ENCODE data around the gene RNF215.
A peak's percentile ranks its signal among the peaks of the same experiment; 100 is the strongest.

RNF215 gene

DNA sequence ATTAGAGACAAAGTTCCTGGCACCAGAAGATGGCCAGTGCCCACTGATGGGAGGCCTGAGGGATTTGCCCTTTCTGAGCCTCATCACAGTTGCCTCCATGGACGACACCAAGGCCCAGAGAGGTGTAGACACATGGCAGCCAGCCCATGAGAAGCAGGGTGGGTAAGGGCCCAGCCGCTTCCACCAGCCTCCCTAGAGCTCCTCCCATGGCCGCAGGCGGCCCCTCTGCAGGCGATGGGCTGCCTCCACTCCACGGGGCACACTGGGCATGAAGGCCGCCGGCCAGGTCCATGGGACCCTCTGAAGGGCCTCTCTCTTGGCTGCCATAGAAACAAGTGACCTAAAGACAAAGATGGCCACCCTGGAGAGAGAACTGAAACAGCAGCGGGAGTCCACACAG lies 15.9 kb downstream of the RNF215 start:
- TF ChIP-seq SPI1 (IDR thresholded peaks at IDR 0.05; ENCODE audit: low read depth, low read length) = no peak
- TF ChIP-seq TAF1 (IDR thresholded peaks at IDR 0.05; ENCODE audit: low read depth, low read length) = no peak
- no peak for TF ChIP-seq POLR2AphosphoS5 (IDR thresholded peaks at IDR 0.05; ENCODE audit: low read depth, low read length)
- TF ChIP-seq POU2F2 (IDR thresholded peaks at IDR 0.05; ENCODE audit: low read depth, low read length) = no peak
- TF ChIP-seq POLR2A (IDR thresholded peaks at IDR 0.05; ENCODE audit: low read depth, low read length) = no peak
- TF ChIP-seq PAX5 (IDR thresholded peaks at IDR 0.05; ENCODE audit: insufficient read depth, low read length, severe bottlenecking) = no peak
- FAIRE-seq (no peak), DNase-seq (ENCODE audit: insufficient read length, low spot score) (no peak)

DNA sequence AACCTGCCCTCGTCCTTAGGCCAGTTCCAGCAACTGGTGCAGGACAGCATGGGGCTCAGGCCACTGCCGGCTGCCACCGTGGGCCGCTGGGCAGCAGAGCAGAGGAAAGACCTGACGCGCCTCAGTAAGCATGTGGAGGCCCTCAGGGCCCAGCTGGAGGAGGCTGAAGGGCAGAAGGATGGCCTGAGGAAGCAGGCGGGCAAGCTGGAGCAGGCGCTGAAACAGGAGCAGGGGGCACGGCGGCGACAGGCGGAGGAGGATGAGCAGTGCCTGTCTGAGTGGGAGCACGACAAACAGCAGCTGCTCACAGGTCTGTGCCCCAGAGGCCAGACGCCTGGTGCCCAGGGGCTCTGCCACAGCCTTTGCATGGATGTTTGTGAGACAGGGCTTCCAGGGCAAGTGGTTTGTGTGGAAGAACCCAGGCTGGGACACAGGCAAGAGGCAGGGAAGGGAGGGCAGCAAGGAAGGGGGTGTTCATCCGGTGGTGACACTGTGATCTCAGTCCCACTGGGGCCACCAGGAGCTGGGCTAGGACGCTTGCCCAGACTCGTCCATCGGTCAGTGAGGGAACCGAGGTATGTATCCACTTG lies 16.5 kb downstream of the RNF215 start:
- DNase-seq (ENCODE audit: insufficient read length, low spot score) (no peak), FAIRE-seq (no peak)
- TF ChIP-seq POU2F2 (IDR thresholded peaks at IDR 0.05; ENCODE audit: low read depth, low read length) (no peak), PAX5 (IDR thresholded peaks at IDR 0.05; ENCODE audit: insufficient read depth, low read length, severe bottlenecking) (no peak), POLR2AphosphoS5 (IDR thresholded peaks at IDR 0.05; ENCODE audit: low read depth, low read length) (no peak), POLR2A (IDR thresholded peaks at IDR 0.05; ENCODE audit: low read depth, low read length) (no peak), SPI1 (IDR thresholded peaks at IDR 0.05; ENCODE audit: low read depth, low read length) (no peak), TAF1 (IDR thresholded peaks at IDR 0.05; ENCODE audit: low read depth, low read length) (no peak)

DNA sequence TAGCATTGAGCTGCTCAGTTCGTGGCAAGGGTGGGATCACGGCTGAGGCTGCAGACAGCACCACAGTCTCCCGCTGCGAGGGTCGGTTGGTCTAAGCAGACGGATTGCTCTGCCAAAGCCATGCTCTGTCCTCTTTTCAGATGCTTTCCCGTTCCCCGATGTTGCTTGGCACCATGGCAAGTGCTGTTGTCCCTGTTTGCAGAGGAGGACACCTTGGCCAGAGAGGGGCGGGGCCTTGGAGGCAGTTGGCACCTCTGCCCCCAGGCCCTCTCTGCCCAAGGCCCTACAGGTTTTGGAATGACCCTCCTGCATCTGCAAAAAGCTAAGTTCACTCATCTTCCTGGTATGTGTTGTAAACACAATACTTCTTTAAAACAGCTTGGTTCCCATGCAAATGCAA lies 18.8 kb downstream of the RNF215 start:
- DNase-seq (ENCODE audit: insufficient read length, low spot score) = no peak
- FAIRE-seq = no peak
- no peak for TF ChIP-seq TAF1 (IDR thresholded peaks at IDR 0.05; ENCODE audit: low read depth, low read length)
- TF ChIP-seq POU2F2 (IDR thresholded peaks at IDR 0.05; ENCODE audit: low read depth, low read length) = no peak
- no peak for TF ChIP-seq SPI1 (IDR thresholded peaks at IDR 0.05; ENCODE audit: low read depth, low read length)
- no peak for TF ChIP-seq POLR2AphosphoS5 (IDR thresholded peaks at IDR 0.05; ENCODE audit: low read depth, low read length)
- no peak for TF ChIP-seq POLR2A (IDR thresholded peaks at IDR 0.05; ENCODE audit: low read depth, low read length)
- no peak for TF ChIP-seq PAX5 (IDR thresholded peaks at IDR 0.05; ENCODE audit: insufficient read depth, low read length, severe bottlenecking)

DNA sequence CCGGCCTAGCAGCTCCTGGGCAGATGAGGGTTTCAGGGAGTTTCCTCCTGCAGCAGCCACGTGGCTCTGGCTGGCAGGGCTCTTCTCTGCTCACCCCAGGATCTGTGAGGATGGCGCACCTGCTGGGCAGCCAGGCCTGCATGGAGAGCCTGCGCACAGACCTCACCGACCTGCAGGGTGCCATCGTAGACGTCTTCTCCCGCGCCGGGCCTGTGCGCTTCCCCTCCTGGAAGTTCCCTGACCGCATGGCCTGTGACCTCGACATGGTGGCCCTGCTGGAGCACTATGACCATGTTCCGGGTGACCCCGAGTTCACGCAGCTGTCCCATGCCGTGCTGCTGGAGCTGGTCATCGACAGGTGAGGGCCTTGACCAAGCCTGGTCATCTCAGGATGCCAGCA lies 21.3 kb downstream of the RNF215 start:
- no peak for DNase-seq (ENCODE audit: insufficient read length, low spot score)
- no peak for FAIRE-seq
- TF ChIP-seq POLR2A (IDR thresholded peaks at IDR 0.05; ENCODE audit: low read depth, low read length) (no peak), POLR2AphosphoS5 (IDR thresholded peaks at IDR 0.05; ENCODE audit: low read depth, low read length) (no peak), POU2F2 (IDR thresholded peaks at IDR 0.05; ENCODE audit: low read depth, low read length) (no peak), SPI1 (IDR thresholded peaks at IDR 0.05; ENCODE audit: low read depth, low read length) (no peak), TAF1 (IDR thresholded peaks at IDR 0.05; ENCODE audit: low read depth, low read length) (no peak), PAX5 (IDR thresholded peaks at IDR 0.05; ENCODE audit: insufficient read depth, low read length, severe bottlenecking) (no peak)

DNA sequence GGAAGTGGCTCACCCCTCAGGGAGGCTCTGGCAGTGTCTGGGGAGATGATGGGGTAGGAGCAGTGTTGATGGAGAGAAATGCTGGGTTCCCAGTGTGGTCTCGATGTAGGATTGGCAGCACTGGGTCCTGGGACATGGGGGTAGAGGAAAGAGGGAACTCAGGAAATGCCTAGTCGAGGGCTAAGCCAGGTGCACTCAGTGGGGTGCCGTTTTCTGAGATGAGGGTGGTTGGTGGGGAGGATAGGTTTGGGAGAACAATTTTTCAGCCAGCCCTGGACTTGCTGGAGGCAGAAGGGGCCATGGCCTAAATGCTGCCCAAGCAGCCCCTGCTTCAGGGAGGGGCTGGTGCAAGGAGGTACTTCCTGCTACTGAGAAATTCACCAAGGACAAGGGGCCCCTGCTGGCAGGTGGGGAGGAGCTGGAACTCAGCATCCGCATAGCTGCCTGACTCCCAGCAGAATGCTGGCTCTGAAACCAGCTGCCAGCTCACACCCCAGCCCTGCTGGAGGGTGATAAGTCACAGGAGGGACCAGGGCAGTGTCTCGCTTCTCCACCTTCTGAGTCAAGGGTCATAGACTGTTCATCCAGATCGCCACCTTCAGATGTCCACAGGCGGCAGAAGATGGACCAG lies 24.4 kb downstream of the RNF215 start:
- no peak for DNase-seq (ENCODE audit: insufficient read length, low spot score)
- TF ChIP-seq POU2F2 (IDR thresholded peaks at IDR 0.05; ENCODE audit: low read depth, low read length) = no peak
- no peak for FAIRE-seq

DNA sequence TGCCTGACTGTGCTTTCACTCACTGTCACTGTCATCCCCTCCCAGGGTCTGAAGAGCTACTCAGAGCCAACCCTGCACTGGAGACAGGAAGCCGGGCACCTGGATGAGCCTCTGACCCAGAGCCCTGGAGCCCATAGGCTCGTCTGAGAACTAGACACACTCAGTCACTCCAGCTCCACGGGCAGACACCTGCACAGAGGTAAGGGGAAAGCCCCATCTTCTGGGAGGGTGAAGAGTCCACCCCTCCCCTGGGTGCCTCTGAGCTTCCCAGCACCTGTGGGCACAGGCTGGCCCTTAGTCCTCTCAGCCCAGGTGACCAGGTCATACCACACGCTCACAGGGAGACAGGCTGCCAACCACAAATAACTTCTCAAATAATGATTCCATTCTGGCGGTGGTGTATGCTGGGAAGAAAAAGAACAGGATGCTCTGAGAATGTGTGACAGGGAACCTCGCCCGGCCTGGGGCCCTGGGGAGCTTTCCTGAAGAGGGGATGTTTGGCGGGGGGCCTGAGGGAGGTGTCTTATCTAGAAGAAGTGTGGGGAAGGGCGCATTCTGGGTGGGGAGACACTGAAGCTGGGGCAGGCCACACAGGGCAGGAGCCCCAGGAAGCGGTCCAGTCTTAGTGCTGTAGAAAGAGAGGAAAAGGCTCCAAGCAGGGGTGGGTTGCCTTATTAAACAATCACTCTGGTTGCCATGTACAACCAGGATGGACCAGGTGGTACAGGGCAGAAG lies 25.1 kb downstream of the RNF215 start:
- DNase-seq (ENCODE audit: insufficient read length, low spot score) (no peak), FAIRE-seq (no peak)
- TF ChIP-seq POLR2A (IDR thresholded peaks at IDR 0.05; ENCODE audit: low read depth, low read length) (no peak), SPI1 (IDR thresholded peaks at IDR 0.05; ENCODE audit: low read depth, low read length) (no peak), POU2F2 (IDR thresholded peaks at IDR 0.05; ENCODE audit: low read depth, low read length) (no peak), PAX5 (IDR thresholded peaks at IDR 0.05; ENCODE audit: insufficient read depth, low read length, severe bottlenecking) (no peak), TAF1 (IDR thresholded peaks at IDR 0.05; ENCODE audit: low read depth, low read length) (no peak), POLR2AphosphoS5 (IDR thresholded peaks at IDR 0.05; ENCODE audit: low read depth, low read length) (no peak)

DNA sequence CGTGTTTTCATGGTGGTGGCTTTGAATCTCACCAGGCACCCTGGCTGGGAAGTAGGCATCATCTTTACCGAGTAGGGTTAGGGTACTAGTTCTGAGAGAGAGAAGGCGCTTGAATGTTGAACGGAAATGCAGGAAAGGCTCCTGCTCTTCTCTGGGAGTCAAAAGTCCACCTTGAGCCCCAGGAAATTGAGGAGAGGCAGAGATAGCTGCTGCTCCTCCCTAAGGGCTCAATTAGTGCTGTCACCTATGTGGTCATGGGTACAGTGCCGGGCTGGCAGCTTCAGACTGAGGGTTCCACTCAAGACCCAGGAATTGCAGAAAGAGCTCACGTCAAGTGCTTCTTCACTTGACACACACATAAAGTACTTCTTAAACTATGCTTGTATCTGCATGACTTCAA lies 28.7 kb downstream of the RNF215 start:
- FAIRE-seq (no peak), DNase-seq (ENCODE audit: insufficient read length, low spot score) (no peak)
- no peak for TF ChIP-seq POLR2A (IDR thresholded peaks at IDR 0.05; ENCODE audit: low read depth, low read length)
- TF ChIP-seq TAF1 (IDR thresholded peaks at IDR 0.05; ENCODE audit: low read depth, low read length) = no peak
- TF ChIP-seq POLR2AphosphoS5 (IDR thresholded peaks at IDR 0.05; ENCODE audit: low read depth, low read length) = no peak
- no peak for TF ChIP-seq POU2F2 (IDR thresholded peaks at IDR 0.05; ENCODE audit: low read depth, low read length)
- no peak for TF ChIP-seq SPI1 (IDR thresholded peaks at IDR 0.05; ENCODE audit: low read depth, low read length)
- no peak for TF ChIP-seq PAX5 (IDR thresholded peaks at IDR 0.05; ENCODE audit: insufficient read depth, low read length, severe bottlenecking)

DNA sequence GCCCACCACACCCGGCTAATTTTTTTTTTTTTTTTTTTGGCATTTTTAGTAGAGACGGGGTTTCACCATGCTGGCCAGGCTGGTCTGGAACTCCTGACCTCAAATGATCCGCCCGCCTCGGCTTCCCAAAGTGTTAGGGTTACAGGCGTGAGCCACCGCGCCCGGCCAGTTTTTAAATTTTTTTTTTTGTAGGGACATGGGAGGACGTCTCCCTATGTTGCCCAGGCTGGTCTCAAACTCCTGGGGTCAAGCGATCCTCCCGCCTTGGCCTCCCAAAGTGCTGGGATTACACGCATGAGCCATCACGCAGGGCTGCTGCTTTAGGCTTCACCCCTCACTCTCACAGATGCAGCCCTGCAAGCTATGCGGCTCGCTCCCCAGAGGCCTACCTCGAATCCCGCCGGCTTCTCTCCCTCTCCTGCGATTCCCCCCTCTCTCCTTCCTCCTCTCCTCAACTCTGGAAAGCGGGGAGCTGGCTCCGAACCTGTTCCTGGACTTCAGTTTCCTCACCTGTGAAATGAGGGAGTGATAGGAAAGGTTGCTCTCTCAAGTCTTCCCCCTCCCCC lies 29.5 kb downstream of the RNF215 start:
- FAIRE-seq (no peak), DNase-seq (ENCODE audit: insufficient read length, low spot score) (no peak)
- no peak for TF ChIP-seq POLR2A (IDR thresholded peaks at IDR 0.05; ENCODE audit: low read depth, low read length)
- TF ChIP-seq SPI1 (IDR thresholded peaks at IDR 0.05; ENCODE audit: low read depth, low read length) = no peak
- TF ChIP-seq TAF1 (IDR thresholded peaks at IDR 0.05; ENCODE audit: low read depth, low read length) = no peak
- no peak for TF ChIP-seq PAX5 (IDR thresholded peaks at IDR 0.05; ENCODE audit: insufficient read depth, low read length, severe bottlenecking)
- TF ChIP-seq POLR2AphosphoS5 (IDR thresholded peaks at IDR 0.05; ENCODE audit: low read depth, low read length) = no peak

DNA sequence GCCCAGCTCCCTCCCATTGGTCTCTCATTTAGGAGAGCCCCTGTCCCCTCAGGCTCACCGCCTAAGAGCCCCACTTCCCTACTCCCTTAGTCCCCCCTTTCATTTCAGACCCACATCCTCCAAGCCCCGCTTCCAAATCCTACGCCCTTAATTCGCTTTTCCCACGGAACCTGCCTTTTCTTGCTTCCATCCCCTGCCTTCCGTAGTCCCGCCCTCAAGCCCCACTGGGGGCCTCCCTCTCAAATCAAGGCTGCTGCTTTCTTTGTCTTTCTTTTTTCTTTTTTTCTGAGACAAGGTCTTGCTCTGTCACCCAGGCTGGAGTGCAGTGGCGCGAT lies 30.0 kb downstream of the RNF215 start:
- peak; percentile 37 for DNase-seq (ENCODE audit: insufficient read length, low spot score)
- TF ChIP-seq SPI1 (IDR thresholded peaks at IDR 0.05; ENCODE audit: low read depth, low read length) (no peak), POLR2AphosphoS5 (IDR thresholded peaks at IDR 0.05; ENCODE audit: low read depth, low read length) (no peak), POLR2A (IDR thresholded peaks at IDR 0.05; ENCODE audit: low read depth, low read length) (no peak), POU2F2 (IDR thresholded peaks at IDR 0.05; ENCODE audit: low read depth, low read length) (no peak)
- no peak for FAIRE-seq
